Measurements from ENCODE around the gene LAMA5. TPM values are rescaled to one million over a fixed set of nuclear protein-coding genes. Genes with fewer than 3 reads are reported as not detected.

The LAMA5 gene
- total RNA-seq, 4 donors from 2014 or later: 164 to 427 (median 196) TPM

- intact Hi-C loops (cut with DNase I; ENCODE audit: low total_unique reads): no loop called here
- H3K4me3 ChIP-seq (ENCODE audit: low read depth, poor library complexity, severe bottlenecking): no peak overlapping the region
- no peak for DNase-seq (ENCODE audit: low spot score in 2 of 2)
- no peak for TF ChIP-seq CTCF (IDR thresholded peaks at IDR 0.05)
- no peak for TF ChIP-seq POLR2A (IDR thresholded peaks at IDR 0.05)
- 81 to 83% methylated on average over 23 to 24 of the region's 29 CpGs for WGBS, 2 donors
Measured at GRCh38 chr20:62372042-62372993, 5.2 kb upstream of the LAMA5 start.

GRCh38 chr20:62371588-62372041 is 4.5 kb upstream of the LAMA5 start:
- TF ChIP-seq CTCF (IDR thresholded peaks at IDR 0.05) (no peak), POLR2A (IDR thresholded peaks at IDR 0.05) (no peak)
- 89 to 91% methylated on average over 8 of the region's 8 CpGs for WGBS, 2 donors
- intact Hi-C loops (cut with DNase I; ENCODE audit: low total_unique reads): no loop called here
- no peak overlapping the region for H3K4me3 ChIP-seq (ENCODE audit: low read depth, poor library complexity, severe bottlenecking)
- no peak for DNase-seq (ENCODE audit: low spot score in 2 of 2)

DNA sequence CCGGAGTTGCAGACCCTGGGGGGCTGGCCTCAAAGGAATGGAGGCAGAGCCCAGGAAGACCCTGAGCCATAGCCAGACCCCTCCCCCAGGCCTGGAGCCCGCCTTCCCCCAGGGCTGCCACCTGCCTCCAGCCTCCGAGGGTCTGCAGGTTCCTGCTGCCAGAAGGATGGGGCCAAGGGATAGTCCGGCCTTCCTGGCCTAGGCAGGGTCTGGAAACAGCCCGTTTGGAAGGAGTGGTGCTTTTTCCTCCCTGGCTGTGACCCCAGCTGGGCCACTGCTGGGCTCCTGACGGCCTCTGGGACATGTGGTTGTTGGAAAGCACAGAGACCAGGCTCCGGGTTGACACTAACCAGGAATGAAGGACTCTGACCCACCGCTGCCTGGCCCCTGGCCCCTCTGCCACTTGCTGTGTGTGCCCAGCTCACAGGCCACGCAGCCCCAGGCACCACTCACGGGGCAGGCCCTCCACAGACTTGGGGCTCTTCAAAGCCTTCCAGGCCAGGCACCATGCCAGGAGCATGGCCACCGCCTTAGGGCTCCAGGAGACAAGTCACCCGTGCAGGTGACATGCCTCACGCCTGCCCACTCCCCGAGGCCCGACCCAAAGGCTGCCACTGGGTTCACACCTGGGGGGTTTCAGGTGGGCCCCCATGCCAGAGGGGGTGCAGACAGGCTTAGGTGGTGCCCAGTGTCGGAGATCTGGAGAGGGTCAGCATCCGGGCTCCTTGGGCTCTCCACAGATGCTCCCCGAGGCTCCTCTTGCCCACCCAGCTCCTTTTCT is 3.9 kb upstream of the LAMA5 start:
- intact Hi-C loops (cut with DNase I; ENCODE audit: low total_unique reads): no loop called here
- TF ChIP-seq POLR2A (IDR thresholded peaks at IDR 0.05) (no peak), CTCF (IDR thresholded peaks at IDR 0.05) (no peak)

DNA sequence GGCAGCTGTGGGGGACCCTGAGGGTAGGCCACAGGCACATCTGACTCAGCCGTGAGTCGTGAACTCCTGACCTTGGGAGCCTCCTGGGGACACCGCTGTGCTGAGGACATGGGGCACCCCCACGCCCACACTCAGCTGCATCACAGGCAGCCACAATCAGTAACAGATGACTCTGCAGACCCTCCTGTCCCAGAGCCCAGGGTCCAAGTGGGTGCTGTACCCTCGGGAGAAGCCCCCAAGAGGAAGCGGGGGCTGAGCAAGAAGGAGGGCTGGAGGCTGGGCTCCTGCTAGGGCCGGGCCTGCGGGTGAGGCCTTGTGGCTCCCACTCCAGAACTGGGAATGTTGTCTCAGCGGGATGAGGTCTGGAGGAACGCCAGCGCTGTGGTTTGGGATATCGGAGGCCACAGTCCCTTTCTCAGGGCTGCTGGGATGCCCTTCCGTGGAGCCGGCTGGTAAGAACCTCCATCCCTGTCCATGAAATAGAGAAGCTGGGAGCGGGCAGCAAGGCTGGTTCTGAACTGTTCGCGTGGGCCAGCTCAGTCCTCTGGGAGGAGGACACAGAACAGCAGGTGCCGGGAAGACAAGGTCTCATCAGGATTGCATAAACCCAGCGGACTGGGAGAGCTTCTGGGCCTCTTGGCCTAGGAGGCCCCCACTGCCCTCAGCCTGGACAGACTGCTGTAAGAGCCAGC is 3.1 kb upstream of the LAMA5 start:
- 40 to 70% methylated on average over 10 to 17 of the region's 19 CpGs for WGBS, 2 donors
- intact Hi-C loops (cut with DNase I; ENCODE audit: low total_unique reads): no loop called here

More for the DNA sequence above, 3.9 kb upstream of the LAMA5 start:
- no peak overlapping the region for H3K4me3 ChIP-seq (ENCODE audit: low read depth, poor library complexity, severe bottlenecking)
- WGBS, 2 donors: 64 to 67% methylated on average over 16 to 18 of the region's 18 CpGs
- DNase-seq (ENCODE audit: low spot score in 2 of 2): no peak

More for the DNA sequence above, 3.1 kb upstream of the LAMA5 start:
- TF ChIP-seq POLR2A (IDR thresholded peaks at IDR 0.05) (no peak), CTCF (IDR thresholded peaks at IDR 0.05) (no peak)
- DNase-seq (ENCODE audit: low spot score in 2 of 2): no peak
- H3K4me3 ChIP-seq (ENCODE audit: low read depth, poor library complexity, severe bottlenecking): no peak overlapping the region

All from lower leg skin (tissue), 4 donors.